Neuronal stem cell (in vitro differentiated cells): ENCODE measurements around the gene PPP1R11.

ENCODE experiments used
- DNase-seq: peaks from one replicate; pipeline ENCODE4 v3.0.0-alpha.2; 2013; ENCODE audit warnings: low spot score
- H2AFZ ChIP-seq: one replicate; pipeline ENCODE4 v1.6.1; 2013; ENCODE audit warnings: mild to moderate bottlenecking, low read length, inconsistent platforms
- H2AK5ac ChIP-seq: 2 replicates; pipeline ENCODE4 v1.6.1; 2013; ENCODE audit warnings: low read depth, mild to moderate bottlenecking, inconsistent platforms, low read length, moderate library complexity, mixed read lengths
- H2BK120ac ChIP-seq: 2 replicates; pipeline ENCODE4 v1.6.1; 2013; ENCODE audit warnings: low read depth, mild to moderate bottlenecking, inconsistent platforms, low read length, moderate library complexity, mixed read lengths
- H2BK12ac ChIP-seq: one replicate; pipeline ENCODE4 v1.6.1; 2013; ENCODE audit warnings: low read length, inconsistent platforms
- H2BK15ac ChIP-seq: 2 replicates; pipeline ENCODE4 v1.6.1; 2013; ENCODE audit warnings: mild to moderate bottlenecking, low read length, inconsistent platforms, mixed read lengths
- H2BK5ac ChIP-seq: one replicate; pipeline ENCODE4 v1.6.1; 2013; ENCODE audit warnings: inconsistent platforms, mild to moderate bottlenecking, low read length, moderate library complexity
- H3K14ac ChIP-seq: one replicate; pipeline ENCODE4 v1.6.1; 2013; ENCODE audit warnings: low read length, inconsistent platforms
- H3K18ac ChIP-seq: 2 replicates; pipeline ENCODE4 v1.6.1; 2013; ENCODE audit warnings: low read length, inconsistent platforms
- H3K23ac ChIP-seq: 2 replicates; pipeline ENCODE4 v1.6.1; 2013; ENCODE audit warnings: low read depth, mild to moderate bottlenecking, mixed read lengths, low read length, inconsistent platforms; ENCODE audit not compliant: poor library complexity
- H3K27ac ChIP-seq: replicated peaks from 3 replicates; pipeline ENCODE4 v1.5.1; 2013; ENCODE audit warnings: low read length, inconsistent platforms
- H3K27me3 ChIP-seq, 3 experiments: 2 replicates each; pipeline ENCODE4 v1.6.1; 2013; ENCODE audit warnings: low read length in 3 of 3, mild to moderate bottlenecking in 2 of 3, inconsistent platforms in 1 of 3, low read depth in 1 of 3, mixed read lengths in 1 of 3, moderate library complexity in 1 of 3; ENCODE audit not compliant: control insufficient read depth in 3 of 3, insufficient read depth in 3 of 3
- H3K36me3 ChIP-seq, 2 donors: replicated peaks in 1 of 2; 2 replicates each; pipeline ENCODE4 v1.6.1; 2013; ENCODE audit warnings: low read length in 2 of 2; ENCODE audit not compliant: control insufficient read depth in 2 of 2, insufficient read depth in 2 of 2
- H3K4ac ChIP-seq: 2 replicates; pipeline ENCODE4 v1.6.1; 2013; ENCODE audit warnings: inconsistent platforms, mild to moderate bottlenecking, low read length, moderate library complexity
- H3K4me1 ChIP-seq, 2 donors: 1 replicate in 1 of 2; 2 replicates in 1 of 2; pipeline ENCODE4 v1.6.1; 2013; ENCODE audit warnings: low read length in 2 of 2, low read depth in 1 of 2; ENCODE audit not compliant: control insufficient read depth in 2 of 2, insufficient read depth in 1 of 2
- H3K4me2 ChIP-seq: one replicate; pipeline ENCODE4 v1.6.1; 2013; ENCODE audit warnings: mild to moderate bottlenecking, low read length, inconsistent platforms; ENCODE audit not compliant: insufficient read depth, poor library complexity, severe bottlenecking
- H3K4me3 ChIP-seq, 2 donors: 2 replicates each; pipeline ENCODE4 v1.5.1; 2013; ENCODE audit warnings: low read length in 2 of 2, mild to moderate bottlenecking in 2 of 2, inconsistent platforms in 1 of 2, moderate library complexity in 1 of 2
- H3K79me1 ChIP-seq: one replicate; pipeline ENCODE4 v1.6.1; 2013; ENCODE audit warnings: low read depth, mild to moderate bottlenecking, inconsistent platforms, low read length, moderate library complexity
- H3K9ac ChIP-seq: one replicate; pipeline ENCODE4 v1.6.1; 2013; ENCODE audit warnings: mild to moderate bottlenecking, low read depth, low read length, inconsistent platforms; ENCODE audit not compliant: poor library complexity
- H3K9me3 ChIP-seq, 2 donors: replicated peaks in 1 of 2; 2 replicates each; pipeline versions ENCODE3 to v1.6.1; 2013; ENCODE audit warnings: low read length in 2 of 2, mild to moderate bottlenecking in 2 of 2, inconsistent platforms in 1 of 2, low read depth in 1 of 2, mixed read lengths in 1 of 2, moderate library complexity in 1 of 2; ENCODE audit not compliant: control insufficient read depth in 2 of 2, insufficient read depth in 1 of 2
- H4K8ac ChIP-seq: one replicate; pipeline ENCODE4 v1.6.1; 2013; ENCODE audit warnings: low read depth, mild to moderate bottlenecking, inconsistent platforms, low read length, moderate library complexity
- H4K91ac ChIP-seq: one replicate; pipeline ENCODE4 v1.6.1; 2013; ENCODE audit warnings: low read length, low read depth, mild to moderate bottlenecking, inconsistent platforms; ENCODE audit not compliant: poor library complexity
- WGBS, 2 donors: extraction: QIAGEN DNeasy Blood & Tissue Kit; methylation state at CpG; one replicate each; pipeline ENCODE4 v1.1.7; 2013; ENCODE audit warnings: missing lambda C conversion rate in 2 of 2, mixed read lengths in 1 of 2; ENCODE audit not compliant: insufficient read length in 2 of 2, insufficient replicate concordance in 1 of 2; ENCODE audit errors: extremely low coverage in 2 of 2; 5-methylcytosine and 5-hydroxymethylcytosine counted together

The PPP1R11 gene

GRCh38 chr6:30093951-30094661 lies 27.1 kb downstream of the PPP1R11 start:
- Histone ChIP-seq H2BK120ac (no peak overlapping the region), H2BK5ac (no peak overlapping the region), H3K4me2 (no peak overlapping the region), H2BK15ac (no peak overlapping the region), H3K4me3 (no peak overlapping the region), H3K27me3 (peaks cover 0 to 74% (median 22%) of the 10 kb centered on the region in 3 experiments), H3K79me1 (no peaks in the 10 kb centered on the region), H3K18ac (no peak overlapping the region), H3K4ac (no peak overlapping the region), H2AK5ac (no peak overlapping the region), H3K9me3 (peaks cover 0 to under 1% of the 10 kb centered on the region in 2 donors), H3K9ac (no peak overlapping the region), H2AFZ (no peak overlapping the region), H2BK12ac (no peak overlapping the region), H3K36me3 (no peaks in the 10 kb centered on the region), H4K91ac (no peak overlapping the region), H3K14ac (no peak overlapping the region), H4K8ac (no peak overlapping the region), H3K23ac (no peak overlapping the region), H3K27ac (no peak overlapping the region), H3K4me1 (no peaks in the 10 kb centered on the region)
- DNase-seq, result no peak
- no CpG with 5 or more reads among the region's 5 CpGs for WGBS, 2 donors

- H3K18ac ChIP-seq, result no peak overlapping the region
- peaks cover 17 to 82% (median 48%) of the 10 kb centered on the region in 3 experiments for H3K27me3 ChIP-seq
- no peaks in the 10 kb centered on the region for H3K79me1 ChIP-seq
- peaks cover 2 to 6% of the 10 kb centered on the region in 2 donors for H3K4me1 ChIP-seq
- no peak overlapping the region for H2BK120ac ChIP-seq
- no peak overlapping the region for H3K27ac ChIP-seq
- no peak overlapping the region for H2BK5ac ChIP-seq
- no peak overlapping the region for H3K9ac ChIP-seq
- no peak overlapping the region for H3K23ac ChIP-seq
- H2BK15ac ChIP-seq, result no peak overlapping the region
- peaks cover 0 to 3% of the 10 kb centered on the region in 2 donors for H3K9me3 ChIP-seq
- no peak overlapping the region for H3K14ac ChIP-seq
- H3K4me3 ChIP-seq, result no peak overlapping the region
- no peak overlapping the region for H3K4ac ChIP-seq
- H2BK12ac ChIP-seq, result no peak overlapping the region
- no peak overlapping the region for H2AK5ac ChIP-seq
- no CpG with 5 or more reads among the region's 1 CpG for WGBS, 2 donors
- no peak overlapping the region for H4K8ac ChIP-seq
- H3K36me3 ChIP-seq, result no peaks in the 10 kb centered on the region
- no peak overlapping the region for H4K91ac ChIP-seq
- no peak for DNase-seq
- no peak overlapping the region for H3K4me2 ChIP-seq
- H2AFZ ChIP-seq, result no peak overlapping the region
These were observed 29.8 kb downstream of the PPP1R11 start for GRCh38 chr6:30096829-30097228.

GRCh38 chr6:30097902-30098768 lies 31.1 kb downstream of the PPP1R11 start:
- Histone ChIP-seq H2BK12ac (no peak overlapping the region), H3K18ac (no peak overlapping the region), H3K4me3 (no peak overlapping the region), H3K27me3 (peaks cover 17 to 85% (median 61%) of the 10 kb centered on the region in 3 experiments), H3K4me2 (no peak overlapping the region), H3K9me3 (peaks cover 0 to 3% of the 10 kb centered on the region in 2 donors), H3K27ac (no peak overlapping the region), H3K4ac (no peak overlapping the region), H2BK15ac (no peak overlapping the region), H2BK5ac (no peak overlapping the region), H3K79me1 (no peaks in the 10 kb centered on the region), H2AFZ (no peak overlapping the region), H3K4me1 (peaks cover 2 to 6% of the 10 kb centered on the region in 2 donors), H2AK5ac (no peak overlapping the region), H3K23ac (no peak overlapping the region), H4K91ac (no peak overlapping the region), H3K14ac (no peak overlapping the region), H3K36me3 (no peaks in the 10 kb centered on the region), H4K8ac (no peak overlapping the region), H3K9ac (no peak overlapping the region), H2BK120ac (no peak overlapping the region)
- no peak for DNase-seq
- WGBS, 2 donors, result no CpG with 5 or more reads among the region's 4 CpGs

- H3K4ac ChIP-seq, result no peak overlapping the region
These were observed 33.2 kb downstream of the PPP1R11 start for GRCh38 chr6:30100154-30100553.

More at GRCh38 chr6:30100154-30100553, 33.2 kb downstream of the PPP1R11 start:
- Histone ChIP-seq H4K91ac (no peak overlapping the region), H3K9me3 (peaks cover 0 to 3% of the 10 kb centered on the region in 2 donors), H3K14ac (no peak overlapping the region), H2AK5ac (no peak overlapping the region), H2BK120ac (no peak overlapping the region), H2BK5ac (no peak overlapping the region), H3K27me3 (peaks cover 17 to 94% (median 65%) of the 10 kb centered on the region in 3 experiments), H2BK12ac (no peak overlapping the region), H4K8ac (no peak overlapping the region), H3K18ac (no peak overlapping the region), H3K36me3 (no peaks in the 10 kb centered on the region), H3K4me1 (peaks cover 4 to 6% of the 10 kb centered on the region in 2 donors), H2BK15ac (no peak overlapping the region), H3K9ac (no peak overlapping the region), H3K79me1 (no peaks in the 10 kb centered on the region), H3K4me3 (peak overlapping the region in 1 of 2 donors; percentile 30), H3K27ac (no peak overlapping the region), H3K23ac (no peak overlapping the region), H2AFZ (no peak overlapping the region), H3K4me2 (peak overlapping the region; percentile 20)
- no peak for DNase-seq
- WGBS, 2 donors, result no CpG with 5 or more reads among the region's 8 CpGs
